Trophoblast cell (in vitro differentiated cells and primary cell): ENCODE results near the gene AKAP13.

Experiments
- DNase-seq, 2 donors: peaks; one replicate each; pipeline ENCODE4 v3.0.0-alpha.2; 2016
- H2AFZ ChIP-seq: 2 replicates; pipeline ENCODE4 v1.6.1; 2013; ENCODE audit warnings: low read length, moderate library complexity, mild to moderate bottlenecking; ENCODE audit not compliant: insufficient read depth, poor library complexity
- H2AK5ac ChIP-seq: 2 replicates; pipeline ENCODE4 v1.6.1; 2013; ENCODE audit warnings: mild to moderate bottlenecking, low read length
- H2BK120ac ChIP-seq: 2 replicates; pipeline ENCODE4 v1.6.1; 2013; ENCODE audit warnings: low read length, mild to moderate bottlenecking, moderate library complexity; ENCODE audit not compliant: insufficient read depth, poor library complexity
- H2BK12ac ChIP-seq: 2 replicates; pipeline ENCODE4 v1.6.1; 2013; ENCODE audit warnings: mild to moderate bottlenecking, low read length, moderate library complexity
- H2BK5ac ChIP-seq: 2 replicates; pipeline ENCODE4 v1.6.1; 2013; ENCODE audit warnings: low read length, low read depth, moderate library complexity, mild to moderate bottlenecking; ENCODE audit not compliant: poor library complexity
- H3K14ac ChIP-seq: 2 replicates; pipeline ENCODE4 v1.6.1; 2013; ENCODE audit warnings: mild to moderate bottlenecking, low read length
- H3K18ac ChIP-seq: 2 replicates; pipeline ENCODE4 v1.6.1; 2013; ENCODE audit warnings: mild to moderate bottlenecking, low read length
- H3K23ac ChIP-seq: 2 replicates; pipeline ENCODE4 v1.6.1; 2013; ENCODE audit warnings: low read length
- H3K27ac ChIP-seq: 2 replicates; pipeline ENCODE4 v1.5.1; 2013; ENCODE audit warnings: low read depth, mild to moderate bottlenecking, inconsistent platforms, low read length, moderate library complexity
- H3K27me3 ChIP-seq: 2 replicates; pipeline ENCODE4 v1.6.1; 2013; ENCODE audit warnings: inconsistent platforms, mild to moderate bottlenecking, low read length, moderate library complexity; ENCODE audit not compliant: insufficient read depth
- H3K36me3 ChIP-seq, 2 experiments: 1 replicate in 1 of 2; 2 replicates in 1 of 2; pipeline ENCODE4 v1.6.1; 2013; ENCODE audit warnings: low read length in 2 of 2, mild to moderate bottlenecking in 2 of 2, moderate library complexity in 1 of 2; ENCODE audit not compliant: insufficient read depth in 2 of 2, control insufficient read depth in 1 of 2
- H3K4ac ChIP-seq: 2 replicates; pipeline ENCODE4 v1.6.1; 2013; ENCODE audit warnings: low read depth, mild to moderate bottlenecking, low read length, moderate library complexity
- H3K4me1 ChIP-seq, 2 experiments: 1 replicate in 1 of 2; 2 replicates in 1 of 2; pipeline ENCODE4 v1.6.1; 2013; ENCODE audit warnings: low read length in 2 of 2, mild to moderate bottlenecking in 2 of 2, moderate library complexity in 1 of 2; ENCODE audit not compliant: insufficient read depth in 2 of 2, control insufficient read depth in 1 of 2
- H3K4me2 ChIP-seq: 2 replicates; pipeline ENCODE4 v1.6.1; 2013; ENCODE audit warnings: inconsistent platforms, mild to moderate bottlenecking, low read length, moderate library complexity
- H3K4me3 ChIP-seq: 2 replicates; pipeline ENCODE4 v1.5.1; 2013; ENCODE audit warnings: mild to moderate bottlenecking, low read depth, low read length, inconsistent platforms
- H3K79me1 ChIP-seq: one replicate; pipeline ENCODE4 v1.6.1; 2013; ENCODE audit warnings: low read length
- H3K79me2 ChIP-seq: 2 replicates; pipeline ENCODE4 v1.6.1; 2013; ENCODE audit warnings: low read length, mild to moderate bottlenecking; ENCODE audit not compliant: control insufficient read depth, insufficient read depth, poor library complexity
- H3K9ac ChIP-seq: 2 replicates; pipeline ENCODE4 v1.6.1; 2013; ENCODE audit warnings: mild to moderate bottlenecking, low read length
- H3K9me3 ChIP-seq: 2 replicates; pipeline ENCODE4 v1.6.1; 2013; ENCODE audit warnings: low read depth, mild to moderate bottlenecking, control low read depth, inconsistent platforms, low read length; ENCODE audit not compliant: insufficient read depth
- H4K12ac ChIP-seq: 2 replicates; pipeline ENCODE4 v1.6.1; 2013; ENCODE audit warnings: low read depth, mild to moderate bottlenecking, low read length, moderate library complexity
- H4K8ac ChIP-seq: 2 replicates; pipeline ENCODE4 v1.6.1; 2013; ENCODE audit warnings: low read depth, mild to moderate bottlenecking, low read length, moderate library complexity
- H4K91ac ChIP-seq: one replicate; pipeline ENCODE4 v1.6.1; 2013; ENCODE audit warnings: low read depth, mild to moderate bottlenecking, low read length, moderate library complexity
- WGBS: extraction: QIAGEN DNeasy Blood & Tissue Kit; methylation state at CpG from one replicate; pipeline ENCODE4 v1.1.7; 2013; ENCODE audit warnings: missing lambda C conversion rate; ENCODE audit not compliant: insufficient read length, insufficient coverage; ENCODE audit errors: extremely low coverage; 5-methylcytosine and 5-hydroxymethylcytosine counted together

Gene AKAP13

DNA sequence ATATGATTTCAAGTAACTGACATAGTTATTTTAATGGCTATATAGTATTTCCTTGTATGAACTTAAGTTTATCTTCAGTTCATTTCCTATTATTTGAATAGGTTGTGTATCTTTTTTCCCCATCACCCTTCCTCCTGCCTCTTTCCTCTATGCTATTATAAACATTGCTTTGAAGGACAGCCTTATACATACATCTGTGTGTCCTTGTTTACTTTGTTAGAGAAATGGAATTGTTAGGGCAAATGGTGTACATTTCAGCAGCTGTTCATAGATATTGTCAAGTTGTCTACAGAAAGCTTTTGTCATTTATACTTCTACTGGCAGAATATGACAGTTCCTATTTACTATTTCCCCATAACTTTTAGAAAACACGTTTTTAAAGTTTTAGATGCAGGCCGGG, 18.4 kb downstream of the AKAP13 start:
- Histone ChIP-seq H2BK12ac (no peak overlapping the region), H3K4me2 (no peak overlapping the region), H3K79me1 (peaks cover 4% of the 10 kb centered on the region), H3K18ac (no peak overlapping the region), H3K4ac (no peak overlapping the region), H2BK5ac (no peak overlapping the region), H4K12ac (no peak overlapping the region), H4K91ac (no peak overlapping the region), H2AK5ac (no peak overlapping the region), H4K8ac (no peak overlapping the region), H3K36me3 (no peaks in the 10 kb centered on the region), H3K14ac (no peak overlapping the region), H3K4me3 (no peak overlapping the region), H3K23ac (no peak overlapping the region), H3K79me2 (peaks cover 2% of the 10 kb centered on the region), H2BK120ac (no peak overlapping the region), H3K4me1 (peaks cover 7 to 8% of the 10 kb centered on the region in 2 experiments), H3K27ac (no peak overlapping the region), H3K9me3 (no peaks in the 10 kb centered on the region), H2AFZ (no peak overlapping the region), H3K27me3 (no peaks in the 10 kb centered on the region), H3K9ac (no peak overlapping the region)
- WGBS: no CpG with 5 or more reads among the region's 2 CpGs
- no peak for DNase-seq

DNA sequence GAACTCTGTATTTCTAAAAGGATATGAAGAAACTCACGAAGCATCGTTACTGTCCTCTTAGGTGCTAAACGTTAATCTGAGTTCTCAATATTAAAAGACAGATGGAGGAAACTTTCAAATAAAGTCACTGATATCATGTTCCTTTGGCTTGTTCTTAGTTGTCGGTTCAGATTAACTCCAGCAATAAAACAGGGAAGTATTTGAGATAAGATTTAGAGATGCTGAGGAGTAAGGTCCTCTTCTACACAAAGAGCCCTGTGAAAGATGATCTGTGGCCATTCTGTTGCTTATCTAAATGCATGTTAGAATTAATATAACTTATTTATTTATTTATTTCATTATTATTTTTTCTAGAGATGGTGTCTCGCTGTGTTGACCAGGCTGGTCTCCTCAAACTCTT, 19.2 kb downstream of the AKAP13 start:
- Histone ChIP-seq H3K14ac (no peak overlapping the region), H2BK12ac (no peak overlapping the region), H3K27ac (no peak overlapping the region), H3K79me1 (peaks cover 4% of the 10 kb centered on the region), H3K27me3 (no peaks in the 10 kb centered on the region), H2BK120ac (no peak overlapping the region), H3K4me2 (no peak overlapping the region), H2AFZ (no peak overlapping the region), H4K91ac (no peak overlapping the region), H3K4me3 (no peak overlapping the region), H3K9me3 (no peaks in the 10 kb centered on the region), H3K4ac (peak overlapping the region; percentile 75), H3K9ac (no peak overlapping the region), H3K23ac (no peak overlapping the region), H3K4me1 (peaks cover 6 to 7% of the 10 kb centered on the region in 2 experiments), H2BK5ac (no peak overlapping the region), H3K79me2 (peaks cover 2% of the 10 kb centered on the region), H4K8ac (no peak overlapping the region), H3K36me3 (no peaks in the 10 kb centered on the region), H4K12ac (no peak overlapping the region), H3K18ac (no peak overlapping the region), H2AK5ac (no peak overlapping the region)
- no CpG with 5 or more reads among the region's 5 CpGs for WGBS
- no peak for DNase-seq

DNA sequence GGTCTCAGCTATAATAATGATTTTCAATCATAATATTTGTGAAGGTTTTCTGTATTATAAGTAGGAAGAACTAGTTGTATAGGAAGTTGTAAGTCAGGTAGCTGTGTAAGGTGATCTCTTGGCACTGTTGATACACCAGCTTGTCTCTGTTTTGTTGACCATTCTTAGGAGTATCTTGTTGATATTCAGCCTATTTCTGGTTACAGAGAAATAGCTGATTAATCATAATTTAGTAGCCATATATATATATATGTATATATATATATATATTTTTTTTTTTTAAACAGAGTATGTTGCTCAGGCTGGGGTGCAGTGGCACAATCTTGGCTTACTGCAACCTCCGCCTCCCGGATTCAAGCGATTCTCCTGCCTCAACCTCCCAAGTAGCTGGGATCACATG, 20.2 kb downstream of the AKAP13 start:
- H3K14ac ChIP-seq: no peak overlapping the region
- H4K8ac ChIP-seq: no peak overlapping the region
- no peaks in the 10 kb centered on the region for H3K27me3 ChIP-seq
- H3K27ac ChIP-seq: no peak overlapping the region
- H3K4me2 ChIP-seq: no peak overlapping the region
- DNase-seq: no peak
- H3K36me3 ChIP-seq: no peaks in the 10 kb centered on the region
- no peak overlapping the region for H3K23ac ChIP-seq
- no peak overlapping the region for H3K9ac ChIP-seq
- H3K4me1 ChIP-seq: peaks cover 6 to 7% of the 10 kb centered on the region in 2 experiments
- H2BK5ac ChIP-seq: no peak overlapping the region
- peaks cover 2% of the 10 kb centered on the region for H3K79me2 ChIP-seq
- no peak overlapping the region for H2BK120ac ChIP-seq
- H2BK12ac ChIP-seq: no peak overlapping the region
- H3K79me1 ChIP-seq: peaks cover 4% of the 10 kb centered on the region
- no peak overlapping the region for H4K12ac ChIP-seq
- H3K4ac ChIP-seq: no peak overlapping the region
- H3K9me3 ChIP-seq: no peaks in the 10 kb centered on the region
- H3K4me3 ChIP-seq: no peak overlapping the region
- no peak overlapping the region for H3K18ac ChIP-seq
- no peak overlapping the region for H2AK5ac ChIP-seq
- WGBS: no CpG with 5 or more reads among the region's 3 CpGs
- H2AFZ ChIP-seq: no peak overlapping the region
- H4K91ac ChIP-seq: no peak overlapping the region

- Histone ChIP-seq H4K12ac (no peak overlapping the region), H3K27ac (no peak overlapping the region), H3K36me3 (no peaks in the 10 kb centered on the region), H3K4me2 (no peak overlapping the region), H2BK120ac (no peak overlapping the region), H3K4me3 (no peak overlapping the region), H2AFZ (no peak overlapping the region), H3K4ac (no peak overlapping the region), H3K79me1 (peaks cover 4% of the 10 kb centered on the region), H3K4me1 (peaks cover 6 to 7% of the 10 kb centered on the region in 2 experiments), H2BK12ac (no peak overlapping the region), H3K18ac (no peak overlapping the region), H3K14ac (no peak overlapping the region), H3K27me3 (no peaks in the 10 kb centered on the region), H4K91ac (no peak overlapping the region), H3K9me3 (no peaks in the 10 kb centered on the region), H3K23ac (no peak overlapping the region), H3K9ac (no peak overlapping the region), H3K79me2 (peaks cover 4% of the 10 kb centered on the region), H2BK5ac (no peak overlapping the region), H2AK5ac (no peak overlapping the region), H4K8ac (no peak overlapping the region)
- WGBS: no CpG with 5 or more reads among the region's 4 CpGs
- no peak for DNase-seq
These were observed 20.8 kb downstream of the AKAP13 start for GRCh38 chr15:85401108-85401774.
